Kidney tubule cell (primary cell): ENCODE results near the gene PRDX5.
"Not testable (repeated sequence)": the region's sequence is repeated elsewhere in the genome, so short reads cannot be mapped to it uniquely, and the experiment has no call there.

ENCODE experiments used
- DNase-seq: peaks from one replicate; pipeline ENCODE4 v3.0.0-alpha.2; 2018; ENCODE audit warnings: low spot score

Gene PRDX5

DNA sequence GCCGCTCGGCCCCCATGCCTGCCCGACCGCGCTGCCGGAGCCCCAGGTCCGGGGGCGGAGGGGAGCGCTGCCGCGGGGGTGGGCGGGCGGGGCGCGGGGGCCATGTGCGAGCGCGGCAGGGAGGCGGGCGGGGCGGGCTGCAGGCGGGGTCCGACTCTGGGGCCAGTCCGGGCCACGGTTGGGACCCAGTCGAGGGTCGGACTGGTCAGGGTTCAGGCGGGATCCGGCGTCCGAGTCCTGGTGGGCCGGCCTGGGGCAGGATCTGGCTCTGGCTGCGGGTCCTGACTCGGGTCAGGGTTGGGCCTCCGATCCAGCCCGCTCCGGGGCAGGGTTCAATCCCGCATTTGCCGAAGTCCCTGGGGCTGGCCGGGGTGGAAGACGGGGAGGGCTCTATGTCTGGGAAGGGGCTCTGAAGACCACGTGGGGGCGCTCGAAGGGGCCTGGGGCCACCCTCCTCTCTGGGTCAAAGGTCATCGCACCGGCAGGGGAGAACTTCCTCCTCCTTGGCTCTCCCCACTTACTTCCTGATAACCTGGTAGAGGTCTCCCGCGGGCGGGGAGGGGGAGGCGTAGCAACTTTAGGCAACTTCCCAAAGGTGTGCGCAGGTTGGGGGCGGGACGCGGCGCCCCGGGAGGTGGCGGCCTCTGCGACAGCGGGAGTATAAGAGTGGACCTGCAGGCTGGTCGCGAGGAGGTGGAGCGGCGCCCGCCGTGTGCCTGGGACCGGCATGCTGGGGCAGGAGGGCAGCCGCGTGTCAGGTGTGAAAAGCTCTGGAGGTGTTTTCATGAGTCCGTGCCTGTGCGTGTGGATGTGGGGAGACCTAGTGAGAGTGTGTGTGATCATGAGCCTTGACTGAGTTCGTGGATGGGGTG, 12.0 kb upstream of the PRDX5 start:
- peak; percentile 75 for DNase-seq

DNA sequence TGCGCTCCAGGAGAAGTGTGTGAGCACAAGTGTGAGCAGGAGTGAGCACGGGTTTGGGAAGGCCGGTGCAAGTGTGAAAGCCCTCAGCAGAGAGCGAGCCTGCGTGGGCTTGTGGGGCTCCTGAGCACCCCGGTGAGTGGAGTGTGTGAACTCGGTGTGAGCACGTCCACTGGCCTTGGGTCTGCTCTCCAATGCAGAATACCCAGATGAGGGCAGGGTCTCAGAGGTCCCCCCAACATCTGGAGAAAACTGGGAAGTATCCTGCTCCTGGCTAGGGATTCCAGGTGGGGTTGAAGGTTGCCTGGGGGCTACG, 11.4 kb upstream of the PRDX5 start:
- no peak for DNase-seq

DNA sequence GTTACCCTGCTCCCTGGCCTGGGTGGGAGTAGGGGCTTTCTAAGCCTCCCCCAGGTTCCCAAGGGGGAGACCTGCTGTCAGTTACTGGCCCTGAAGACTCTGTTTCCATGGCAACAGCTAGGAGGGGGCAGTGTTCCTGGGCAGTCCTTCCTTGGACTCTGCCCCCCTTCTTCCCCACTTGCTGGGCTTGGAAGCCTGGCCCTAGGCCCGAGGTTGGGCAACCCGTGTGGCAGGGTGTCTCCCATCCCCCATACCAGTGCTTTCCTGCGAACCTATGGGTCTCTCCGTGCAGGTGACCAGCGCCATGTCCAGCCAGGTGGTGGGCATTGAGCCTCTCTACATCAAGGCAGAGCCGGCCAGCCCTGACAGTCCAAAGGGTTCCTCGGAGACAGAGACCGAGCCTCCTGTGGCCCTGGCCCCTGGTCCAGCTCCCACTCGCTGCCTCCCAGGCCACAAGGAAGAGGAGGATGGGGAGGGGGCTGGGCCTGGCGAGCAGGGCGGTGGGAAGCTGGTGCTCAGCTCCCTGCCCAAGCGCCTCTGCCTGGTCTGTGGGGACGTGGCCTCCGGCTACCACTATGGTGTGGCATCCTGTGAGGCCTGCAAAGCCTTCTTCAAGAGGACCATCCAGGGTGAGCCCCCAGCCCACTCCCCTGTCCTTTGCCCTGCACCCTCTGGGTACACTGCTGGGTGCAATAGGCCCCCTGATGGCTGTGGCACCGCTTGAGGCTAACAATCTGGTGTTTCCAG, 10.9 kb upstream of the PRDX5 start:
- peak; percentile 44 for DNase-seq

DNA sequence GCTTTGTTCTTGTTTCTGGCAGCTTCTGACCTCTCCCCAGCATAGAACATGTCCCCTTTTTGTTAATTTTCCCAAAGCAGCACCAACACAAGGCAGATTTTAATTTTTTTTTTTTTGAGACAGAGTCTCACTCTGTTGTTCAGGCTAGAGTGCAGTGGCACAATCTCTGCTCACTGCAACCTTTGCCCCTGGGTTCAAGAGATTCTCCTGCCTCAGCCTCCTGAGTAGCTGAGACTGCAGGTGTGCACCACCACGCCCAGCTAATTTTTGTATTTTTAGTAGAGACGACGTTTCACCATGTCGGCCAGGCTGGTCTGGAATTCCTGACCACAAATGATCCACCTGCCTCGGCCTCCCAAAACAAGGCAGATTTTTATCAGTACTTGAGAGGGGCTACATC, 10.1 kb upstream of the PRDX5 start:
- DNase-seq = not testable (repeated sequence)

DNA sequence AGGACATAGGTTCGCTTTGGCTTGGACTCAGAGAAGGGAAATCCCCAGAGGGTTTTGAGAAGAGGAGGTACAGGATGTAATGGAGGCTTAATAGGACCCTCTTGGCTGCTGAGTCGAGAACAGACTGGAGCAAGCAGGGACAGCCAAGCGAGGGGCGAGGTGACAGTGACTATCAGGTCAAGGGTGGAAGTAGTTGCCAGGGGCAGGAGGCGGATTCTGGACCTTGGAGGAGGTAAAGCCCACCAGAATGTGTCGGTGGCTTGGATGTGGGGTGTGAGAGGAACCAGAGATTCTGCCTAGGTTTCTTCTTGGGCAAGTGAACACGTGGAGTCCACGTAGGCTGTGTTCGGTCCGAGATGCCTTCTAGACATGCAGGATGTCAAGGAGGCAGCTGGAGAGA, 5.0 kb upstream of the PRDX5 start:
- no peak for DNase-seq

DNA sequence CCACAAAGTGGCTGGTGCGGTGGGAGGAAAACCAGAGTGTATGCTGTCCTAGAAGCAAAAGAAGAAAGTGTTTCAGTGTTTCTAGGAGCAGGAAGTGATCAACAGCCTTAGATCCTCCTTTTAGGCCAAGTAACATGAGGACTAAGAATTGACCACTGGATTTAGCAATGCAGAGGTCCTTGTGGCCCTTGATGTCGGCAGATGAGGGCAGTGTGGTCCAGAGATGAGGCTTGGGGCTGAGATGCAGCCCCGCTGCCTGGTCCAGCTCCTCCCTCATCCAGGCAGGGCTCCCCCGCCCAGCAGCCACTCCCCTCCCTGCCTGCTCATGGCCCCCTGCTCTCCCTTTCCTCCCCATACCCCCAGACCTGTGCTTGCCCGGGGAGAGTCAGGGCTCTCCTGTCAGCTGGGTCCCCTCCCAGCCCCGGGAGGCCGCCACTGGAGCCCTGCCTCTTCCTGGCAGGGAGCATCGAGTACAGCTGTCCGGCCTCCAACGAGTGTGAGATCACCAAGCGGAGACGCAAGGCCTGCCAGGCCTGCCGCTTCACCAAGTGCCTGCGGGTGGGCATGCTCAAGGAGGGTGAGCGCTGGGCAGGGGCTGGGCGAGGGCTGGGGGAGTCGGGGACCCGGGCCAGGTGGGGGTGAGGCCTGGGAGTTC, 4.3 kb upstream of the PRDX5 start:
- no peak for DNase-seq

DNA sequence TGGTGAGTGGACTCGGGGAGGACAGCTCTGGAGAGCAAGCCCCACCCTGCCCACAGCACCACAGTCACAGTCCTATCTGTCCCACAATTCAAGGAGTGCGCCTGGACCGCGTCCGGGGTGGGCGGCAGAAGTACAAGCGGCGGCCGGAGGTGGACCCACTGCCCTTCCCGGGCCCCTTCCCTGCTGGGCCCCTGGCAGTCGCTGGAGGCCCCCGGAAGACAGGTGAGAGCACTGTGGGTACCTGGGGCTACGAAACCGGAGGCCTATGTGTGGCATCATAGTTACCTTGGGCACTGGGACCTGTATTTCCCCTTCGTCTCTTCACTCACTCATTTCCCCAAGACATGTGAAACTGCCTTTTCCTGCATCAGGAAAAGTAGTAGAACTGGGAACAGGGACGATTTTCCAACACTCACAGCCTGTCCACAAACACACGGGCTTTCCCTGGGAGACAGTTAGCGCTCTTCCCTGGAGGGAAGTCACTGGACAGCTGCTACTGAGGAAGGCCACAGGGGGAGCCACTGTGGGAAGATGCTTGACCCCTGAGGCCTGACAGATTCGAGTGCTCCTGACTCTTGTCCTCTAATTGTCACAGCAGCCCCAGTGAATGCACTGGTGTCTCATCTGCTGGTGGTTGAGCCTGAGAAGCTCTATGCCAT, 3.6 kb upstream of the PRDX5 start:
- DNase-seq = no peak

DNA sequence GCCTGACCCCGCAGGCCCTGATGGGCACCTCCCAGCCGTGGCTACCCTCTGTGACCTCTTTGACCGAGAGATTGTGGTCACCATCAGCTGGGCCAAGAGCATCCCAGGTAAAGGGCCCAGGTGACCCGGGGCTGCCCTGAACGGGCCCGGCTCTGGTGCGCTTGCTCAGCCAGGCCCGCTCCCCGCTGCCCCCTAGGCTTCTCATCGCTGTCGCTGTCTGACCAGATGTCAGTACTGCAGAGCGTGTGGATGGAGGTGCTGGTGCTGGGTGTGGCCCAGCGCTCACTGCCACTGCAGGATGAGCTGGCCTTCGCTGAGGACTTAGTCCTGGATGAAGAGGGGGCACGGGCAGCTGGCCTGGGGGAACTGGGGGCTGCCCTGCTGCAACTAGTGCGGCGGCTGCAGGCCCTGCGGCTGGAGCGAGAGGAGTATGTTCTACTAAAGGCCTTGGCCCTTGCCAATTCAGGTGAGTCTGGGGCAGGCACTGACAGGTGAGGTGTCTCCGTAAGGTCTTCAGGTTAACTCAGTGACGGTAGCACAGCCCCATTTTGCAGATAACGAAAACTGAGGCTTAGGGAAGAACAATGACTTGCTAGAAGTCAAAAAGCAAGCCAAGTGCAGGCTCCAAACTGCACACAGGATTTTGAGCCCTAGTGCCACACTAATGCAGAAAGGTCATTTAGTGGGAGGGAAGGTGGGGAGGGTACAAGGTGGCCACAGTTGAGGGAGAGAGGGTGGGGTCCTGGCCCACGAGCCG, 2.9 kb upstream of the PRDX5 start:
- DNase-seq = no peak

DNA sequence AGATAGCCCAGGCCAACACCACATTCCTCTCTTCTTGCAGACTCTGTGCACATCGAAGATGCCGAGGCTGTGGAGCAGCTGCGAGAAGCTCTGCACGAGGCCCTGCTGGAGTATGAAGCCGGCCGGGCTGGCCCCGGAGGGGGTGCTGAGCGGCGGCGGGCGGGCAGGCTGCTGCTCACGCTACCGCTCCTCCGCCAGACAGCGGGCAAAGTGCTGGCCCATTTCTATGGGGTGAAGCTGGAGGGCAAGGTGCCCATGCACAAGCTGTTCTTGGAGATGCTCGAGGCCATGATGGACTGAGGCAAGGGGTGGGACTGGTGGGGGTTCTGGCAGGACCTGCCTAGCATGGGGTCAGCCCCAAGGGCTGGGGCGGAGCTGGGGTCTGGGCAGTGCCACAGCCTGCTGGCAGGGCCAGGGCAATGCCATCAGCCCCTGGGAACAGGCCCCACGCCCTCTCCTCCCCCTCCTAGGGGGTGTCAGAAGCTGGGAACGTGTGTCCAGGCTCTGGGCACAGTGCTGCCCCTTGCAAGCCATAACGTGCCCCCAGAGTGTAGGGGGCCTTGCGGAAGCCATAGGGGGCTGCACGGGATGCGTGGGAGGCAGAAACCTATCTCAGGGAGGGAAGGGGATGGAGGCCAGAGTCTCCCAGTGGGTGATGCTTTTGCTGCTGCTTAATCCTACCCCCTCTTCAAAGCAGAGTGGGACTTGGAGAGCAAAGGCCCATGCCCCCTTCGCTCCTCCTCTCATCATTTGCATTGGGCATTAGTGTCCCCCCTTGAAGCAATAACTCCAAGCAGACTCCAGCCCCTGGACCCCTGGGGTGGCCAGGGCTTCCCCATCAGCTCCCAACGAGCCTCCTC, 2.0 kb upstream of the PRDX5 start:
- not testable (repeated sequence) for DNase-seq

DNA sequence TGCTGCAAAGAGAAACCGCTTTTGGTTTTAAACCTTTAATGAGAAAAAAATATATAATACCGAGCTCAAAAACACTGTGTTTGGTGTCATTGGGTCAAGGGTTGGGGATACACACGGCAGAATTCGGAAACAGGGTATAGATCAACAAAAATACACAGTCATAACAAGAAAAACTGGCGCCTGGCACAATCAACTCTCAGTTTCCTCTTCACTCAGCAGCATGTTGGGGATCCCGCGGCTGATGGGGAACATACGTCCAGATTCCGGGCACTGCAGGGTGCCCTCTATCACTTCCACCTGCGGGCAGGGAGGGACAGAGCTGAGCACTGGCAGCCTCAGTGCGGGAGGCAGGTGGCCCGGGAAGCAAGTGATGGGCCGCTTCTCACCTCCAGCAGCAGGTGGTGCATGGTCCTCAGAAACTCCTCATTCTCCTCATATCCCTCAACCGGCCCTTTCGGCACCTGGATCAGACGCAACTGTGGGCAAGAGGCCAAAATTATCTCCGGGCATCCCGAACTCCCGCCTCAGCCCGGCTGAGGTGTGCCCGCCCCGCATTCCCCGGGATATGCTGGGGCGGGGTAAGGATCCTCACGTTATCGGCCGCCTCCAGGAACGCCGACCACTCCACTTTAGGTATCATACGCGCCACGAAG, 1.1 kb upstream of the PRDX5 start:
- peak; percentile 66 for DNase-seq

DNA sequence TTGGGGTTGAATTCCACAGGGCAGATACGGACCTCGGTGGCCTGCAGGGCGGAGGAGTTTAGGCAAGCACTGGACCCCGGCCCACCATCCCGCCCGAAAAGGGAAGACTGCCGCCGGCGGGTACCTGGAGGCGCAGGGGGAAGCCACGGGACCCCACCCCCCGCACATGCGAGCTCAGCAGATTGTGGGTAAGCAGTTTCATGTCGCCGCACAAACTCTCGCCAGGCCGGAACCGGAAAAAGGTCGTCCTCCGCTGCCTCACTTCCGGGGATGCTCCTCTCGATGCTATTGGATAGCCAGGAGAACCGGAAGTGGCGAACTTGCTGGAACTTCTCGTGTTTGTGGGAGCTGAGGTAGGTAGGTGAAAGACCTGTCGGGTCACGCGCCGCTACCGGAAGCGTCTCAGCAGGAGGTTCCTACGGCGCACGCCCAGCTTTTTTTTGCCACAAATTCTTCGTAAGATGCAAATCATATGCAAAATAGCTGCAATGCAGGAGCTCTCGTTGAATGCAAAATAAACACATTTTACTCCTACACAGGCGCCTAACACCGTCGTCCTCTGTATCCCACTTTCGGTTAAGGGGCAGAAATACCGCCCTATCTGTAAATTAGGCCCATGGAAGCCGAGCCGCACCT, 478 bp upstream of the PRDX5 start, which contains the start of gene TRMT112:
TSS of gene TRMT112 (minus strand) at position 235 of the 636 bp plus-strand sequence. CDS start at position 202, 33 bp downstream.
- DNase-seq = peak; percentile 100

DNA sequence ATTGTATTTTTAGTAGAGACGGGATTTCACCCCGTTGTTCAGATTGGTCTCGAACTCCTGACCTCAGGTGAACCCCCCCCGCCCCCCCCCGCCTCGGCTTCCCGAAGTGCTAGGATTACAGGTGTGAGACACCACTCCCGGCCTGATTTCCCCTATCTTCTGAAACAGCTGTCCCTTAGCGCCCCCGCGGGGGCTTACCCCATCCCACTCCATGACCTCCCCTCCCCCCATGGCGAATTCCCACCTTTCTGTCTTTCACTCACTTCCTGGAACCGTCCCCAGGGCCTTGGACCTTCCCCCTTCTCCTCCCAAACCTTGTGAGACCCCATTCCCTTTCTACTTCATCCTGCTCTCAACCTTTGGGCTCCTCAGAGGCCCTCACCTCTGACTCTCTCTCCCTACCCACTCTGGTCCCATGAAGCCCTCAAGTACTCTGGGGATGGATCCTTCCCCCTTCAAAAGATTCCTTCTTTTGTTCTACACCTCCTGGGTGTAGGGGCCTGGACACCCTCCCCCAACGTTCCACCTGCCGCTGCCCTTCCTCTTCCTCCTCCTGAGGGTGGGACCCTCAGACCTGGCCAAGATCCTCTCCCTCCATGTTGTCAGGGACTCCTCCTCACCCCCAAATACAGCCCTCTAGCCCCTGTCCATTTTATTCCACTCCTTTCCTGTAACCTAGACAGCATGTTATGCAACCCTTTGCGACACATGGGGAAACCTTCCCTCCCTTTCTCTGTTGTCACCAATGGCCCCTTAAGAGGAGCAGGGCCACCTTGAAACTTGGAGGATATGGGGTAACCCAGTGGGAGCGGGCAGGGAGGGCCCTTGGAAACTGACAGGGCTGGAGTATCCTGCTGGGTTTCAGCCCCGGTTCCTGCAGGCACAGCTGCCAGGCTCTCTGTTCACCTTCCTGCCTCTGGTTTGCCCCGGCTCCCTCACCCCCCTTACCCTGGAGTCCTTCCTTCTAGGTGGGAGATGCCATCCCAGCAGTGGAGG, 1.1 kb downstream of the PRDX5 start:
- no peak for DNase-seq

DNA sequence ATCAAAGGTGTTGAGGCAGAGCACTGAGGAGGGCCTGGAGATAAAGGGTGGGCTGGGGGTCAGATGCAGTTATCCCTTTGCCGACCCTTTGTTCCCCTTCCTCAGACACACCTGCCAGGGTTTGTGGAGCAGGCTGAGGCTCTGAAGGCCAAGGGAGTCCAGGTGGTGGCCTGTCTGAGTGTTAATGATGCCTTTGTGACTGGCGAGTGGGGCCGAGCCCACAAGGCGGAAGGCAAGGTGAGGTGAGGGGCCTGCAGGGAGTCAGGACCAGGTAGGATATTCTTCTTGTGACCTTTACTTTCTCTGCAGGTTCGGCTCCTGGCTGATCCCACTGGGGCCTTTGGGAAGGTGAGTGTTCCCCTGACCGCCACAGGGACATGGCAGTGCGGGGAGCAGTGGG, 2.6 kb downstream of the PRDX5 start:
- DNase-seq = no peak

DNA sequence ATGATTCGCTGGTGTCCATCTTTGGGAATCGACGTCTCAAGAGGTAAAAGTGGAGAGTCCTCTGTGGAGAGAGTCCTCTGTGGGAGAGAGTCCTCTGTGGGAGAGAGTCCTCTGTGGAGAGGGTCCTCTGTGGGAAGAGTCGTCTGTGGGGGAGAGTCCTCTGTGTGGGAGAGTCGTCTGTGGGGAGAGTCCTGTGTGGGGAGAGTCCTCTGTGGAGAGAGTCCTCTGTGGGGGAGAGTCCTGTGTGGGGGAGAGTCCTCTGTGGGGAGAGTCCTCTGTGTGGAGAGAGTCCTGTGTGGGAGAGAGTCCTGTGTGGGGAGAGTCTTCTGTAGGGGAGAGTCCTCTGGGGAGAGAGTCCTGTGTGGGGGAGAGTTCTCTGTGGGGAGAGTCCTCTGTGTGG, 3.1 kb downstream of the PRDX5 start:
- DNase-seq = no peak

DNA sequence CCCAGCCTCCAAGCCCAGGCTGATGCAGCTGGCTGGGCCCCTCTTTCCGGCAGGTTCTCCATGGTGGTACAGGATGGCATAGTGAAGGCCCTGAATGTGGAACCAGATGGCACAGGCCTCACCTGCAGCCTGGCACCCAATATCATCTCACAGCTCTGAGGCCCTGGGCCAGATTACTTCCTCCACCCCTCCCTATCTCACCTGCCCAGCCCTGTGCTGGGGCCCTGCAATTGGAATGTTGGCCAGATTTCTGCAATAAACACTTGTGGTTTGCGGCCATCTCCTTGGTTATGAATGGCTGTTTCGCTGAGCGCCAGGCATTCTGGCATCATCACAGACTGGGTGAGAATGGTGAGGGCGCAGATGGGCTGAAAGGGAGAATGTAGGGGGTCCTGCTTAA, 3.6 kb downstream of the PRDX5 start:
- DNase-seq = peak; percentile 63

DNA sequence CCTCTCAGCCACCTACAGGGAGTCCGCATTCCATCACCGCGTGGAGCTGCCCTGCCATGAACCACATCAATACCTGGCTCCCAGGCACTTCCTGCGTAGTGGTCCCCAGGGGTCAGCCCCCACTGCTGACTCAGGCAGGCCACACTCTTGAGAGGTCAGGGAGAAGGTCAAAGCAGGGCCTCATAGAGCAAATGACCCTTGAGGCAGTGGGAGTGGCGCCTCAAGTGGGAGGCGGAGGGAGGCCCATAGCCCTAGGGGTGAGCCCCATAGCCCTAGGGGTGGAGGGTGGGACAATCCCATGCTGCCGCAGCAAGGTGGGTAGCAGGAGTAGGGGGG, 5.0 kb downstream of the PRDX5 start:
- DNase-seq = no peak

DNA sequence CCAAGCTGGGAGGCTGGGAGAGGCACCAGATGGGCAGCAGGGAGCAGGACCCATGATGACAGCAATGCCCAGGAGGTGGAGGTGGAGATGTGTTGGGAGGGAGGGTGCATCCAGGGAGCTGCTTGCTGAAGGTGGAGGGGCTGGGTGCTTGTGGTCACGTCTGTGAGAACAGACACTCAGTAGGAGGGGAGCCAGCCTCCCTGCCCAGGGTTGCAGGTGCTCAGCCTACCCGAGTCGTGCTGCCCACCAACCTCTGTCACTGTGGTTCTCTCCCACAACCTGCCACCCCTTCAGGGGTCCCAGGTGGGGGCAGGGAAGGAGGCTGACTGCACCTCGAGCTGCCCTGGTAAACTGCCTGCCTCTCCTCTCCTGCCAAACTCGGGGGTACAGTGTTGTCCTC, 5.5 kb downstream of the PRDX5 start:
- DNase-seq = no peak

DNA sequence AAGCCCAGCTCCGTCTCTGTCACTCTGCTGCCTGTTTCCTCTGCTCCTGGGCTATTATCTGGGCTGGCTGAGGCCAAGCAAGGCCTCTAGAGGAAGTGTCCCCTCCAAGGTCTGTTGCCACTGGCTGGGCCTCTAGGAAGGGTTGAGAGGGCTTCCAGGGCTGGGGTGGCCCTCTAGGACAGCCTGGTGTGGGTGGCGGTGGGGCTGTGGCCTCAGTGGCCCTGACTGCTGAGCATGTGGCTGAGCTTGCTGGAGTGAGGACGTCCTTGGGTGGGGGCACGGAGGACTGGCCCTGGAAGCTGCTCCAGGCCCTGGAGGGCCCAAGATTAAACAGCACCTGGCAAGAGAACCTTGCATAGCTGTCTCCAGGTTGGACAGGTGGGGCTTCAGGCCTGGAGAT, 6.1 kb downstream of the PRDX5 start:
- not testable (repeated sequence) for DNase-seq
